NCI-H2029 (cell line): ENCODE measurements around the gene ETFA.

ENCODE experiments used
- DNase-seq: peaks from one replicate; lab custom pipeline; 2025; lab: John Stamatoyannopoulos, UW

The ETFA gene

GRCh38 chr15:76340198-76340802 lies 29.0 kb upstream of the ETFA start:
- no peak for DNase-seq

DNA sequence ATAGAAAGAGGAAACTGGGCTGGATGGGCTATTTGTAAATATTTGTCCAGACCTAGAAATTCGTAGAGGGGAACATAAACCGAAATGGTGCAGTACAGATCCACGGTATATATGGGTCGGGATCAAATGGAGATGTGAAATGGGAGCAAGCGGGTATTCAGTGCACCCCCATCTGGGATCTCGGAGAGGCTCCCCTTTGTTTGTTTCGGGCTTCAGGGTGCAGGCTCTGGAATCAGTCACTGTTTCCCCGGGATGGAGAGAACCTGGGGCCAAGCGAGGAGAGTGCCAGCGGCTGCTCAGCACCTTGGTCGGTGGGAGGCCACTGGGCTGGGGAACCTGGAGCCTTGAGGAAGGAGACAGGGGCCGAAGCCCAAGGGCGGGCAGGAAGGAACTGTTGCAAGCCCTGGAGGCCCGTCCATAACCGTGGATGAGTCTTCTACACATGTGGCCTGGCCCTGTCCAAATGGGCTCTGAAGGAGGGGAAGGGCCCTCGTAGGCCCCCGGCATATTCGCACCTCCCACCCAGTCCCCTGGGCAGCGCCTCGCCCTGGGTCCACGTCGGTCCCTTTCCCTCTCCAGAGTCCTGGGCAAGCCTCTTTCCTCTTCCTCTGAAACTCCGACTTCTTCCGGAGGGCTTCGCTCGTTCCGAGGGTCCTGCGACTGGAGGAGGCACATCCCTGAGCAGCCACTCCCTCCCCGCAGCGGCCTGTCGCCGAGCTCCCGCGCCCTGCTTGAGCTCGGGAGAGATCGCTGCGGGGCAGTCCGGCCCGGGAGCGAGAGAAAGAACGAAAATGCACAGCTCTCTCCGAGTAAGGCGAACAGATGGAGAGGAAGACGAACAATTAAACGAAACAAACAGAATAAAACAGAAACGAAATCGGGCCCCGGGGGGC lies 28.3 kb upstream of the ETFA start:
- DNase-seq = no peak

DNA sequence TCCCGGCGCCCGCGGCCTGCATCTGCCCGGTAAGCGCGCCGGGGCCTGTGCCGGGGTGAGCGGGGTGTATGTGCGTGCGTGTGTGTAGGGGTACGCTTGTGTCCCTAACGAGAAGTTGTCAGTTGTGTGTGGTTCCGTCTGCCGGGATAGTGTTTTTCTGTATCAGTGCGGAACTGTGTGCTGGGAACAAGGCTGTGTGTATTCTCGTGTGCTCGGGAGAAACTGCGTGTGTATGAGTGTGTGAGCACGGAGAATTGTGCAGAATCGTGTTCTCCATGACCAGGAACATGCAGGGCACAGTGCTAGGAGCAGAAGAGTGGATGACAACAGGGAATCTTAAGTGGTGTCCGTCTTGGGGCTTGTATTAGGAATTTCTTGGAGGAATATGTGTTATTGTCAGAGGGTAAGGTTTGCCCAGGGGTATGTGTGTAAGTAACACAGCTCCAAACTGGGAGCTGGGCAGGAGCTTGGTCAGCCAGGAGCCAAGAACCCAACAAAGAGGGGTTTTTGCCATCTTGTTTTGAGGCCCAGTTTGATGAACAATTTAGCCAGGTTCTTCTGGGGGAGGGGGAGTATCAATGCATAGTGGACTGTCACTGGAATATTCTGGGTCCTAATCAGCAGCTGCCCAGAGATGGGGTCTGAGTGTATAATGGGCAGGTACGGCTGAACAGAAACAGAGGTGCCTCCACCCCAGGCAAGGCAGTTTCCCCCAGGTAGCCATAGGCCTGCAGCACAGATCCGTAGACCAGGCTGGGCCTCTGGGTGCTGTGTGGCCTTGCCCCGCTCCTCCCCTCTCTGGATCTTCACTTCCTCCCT lies 27.4 kb upstream of the ETFA start:
- no peak for DNase-seq

- DNase-seq = no peak
Observed at GRCh38 chr15:76337696-76338485, 26.6 kb upstream of the ETFA start.

- no peak for DNase-seq
Observed at GRCh38 chr15:76337059-76337695, 25.9 kb upstream of the ETFA start.

DNA sequence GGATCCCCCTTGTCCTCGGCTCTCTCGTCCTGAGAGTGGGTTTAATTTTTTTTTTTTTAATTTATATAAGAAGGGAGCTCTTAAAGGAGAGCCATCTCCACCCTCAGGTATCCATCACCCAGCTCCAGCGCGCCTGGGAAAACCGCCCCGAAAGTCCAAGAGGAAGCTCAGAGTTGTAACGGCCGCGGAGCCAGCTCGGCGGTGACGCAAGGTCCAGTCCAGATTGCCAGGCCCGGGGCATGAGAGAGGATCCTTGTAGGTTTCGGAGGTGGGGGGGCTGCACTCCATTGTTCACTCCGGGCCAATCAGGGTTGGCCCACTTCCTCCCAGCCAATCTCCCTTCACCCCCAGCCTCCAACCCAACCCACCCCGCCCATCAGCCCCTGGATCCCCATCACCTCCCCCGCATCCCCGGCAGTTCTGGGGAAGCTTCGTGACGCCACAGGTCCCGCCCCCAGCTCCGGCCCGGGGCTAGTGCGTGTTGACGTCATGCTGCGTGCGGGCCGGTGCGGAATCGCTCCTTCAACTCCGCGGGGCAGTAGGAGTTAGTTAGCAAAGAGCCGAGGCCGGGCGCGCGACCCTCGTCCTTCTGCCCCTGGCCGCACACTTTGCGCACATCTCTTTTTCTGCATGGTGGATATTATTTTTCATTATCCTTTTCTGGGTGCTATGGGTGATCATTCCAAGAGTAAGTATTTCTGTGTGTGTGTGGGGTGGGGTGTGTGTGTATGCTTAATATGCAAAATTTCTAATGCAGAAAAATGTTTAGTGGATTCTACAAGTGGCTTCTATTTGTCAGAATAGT lies 25.2 kb upstream of the ETFA start, which contains the start of gene ISL2:
Gene ISL2, plus strand, starts transcription at position 520 of the 805 bp plus-strand sequence. Its CDS starts 111 bp downstream, at position 631.
- DNase-seq = no peak

DNA sequence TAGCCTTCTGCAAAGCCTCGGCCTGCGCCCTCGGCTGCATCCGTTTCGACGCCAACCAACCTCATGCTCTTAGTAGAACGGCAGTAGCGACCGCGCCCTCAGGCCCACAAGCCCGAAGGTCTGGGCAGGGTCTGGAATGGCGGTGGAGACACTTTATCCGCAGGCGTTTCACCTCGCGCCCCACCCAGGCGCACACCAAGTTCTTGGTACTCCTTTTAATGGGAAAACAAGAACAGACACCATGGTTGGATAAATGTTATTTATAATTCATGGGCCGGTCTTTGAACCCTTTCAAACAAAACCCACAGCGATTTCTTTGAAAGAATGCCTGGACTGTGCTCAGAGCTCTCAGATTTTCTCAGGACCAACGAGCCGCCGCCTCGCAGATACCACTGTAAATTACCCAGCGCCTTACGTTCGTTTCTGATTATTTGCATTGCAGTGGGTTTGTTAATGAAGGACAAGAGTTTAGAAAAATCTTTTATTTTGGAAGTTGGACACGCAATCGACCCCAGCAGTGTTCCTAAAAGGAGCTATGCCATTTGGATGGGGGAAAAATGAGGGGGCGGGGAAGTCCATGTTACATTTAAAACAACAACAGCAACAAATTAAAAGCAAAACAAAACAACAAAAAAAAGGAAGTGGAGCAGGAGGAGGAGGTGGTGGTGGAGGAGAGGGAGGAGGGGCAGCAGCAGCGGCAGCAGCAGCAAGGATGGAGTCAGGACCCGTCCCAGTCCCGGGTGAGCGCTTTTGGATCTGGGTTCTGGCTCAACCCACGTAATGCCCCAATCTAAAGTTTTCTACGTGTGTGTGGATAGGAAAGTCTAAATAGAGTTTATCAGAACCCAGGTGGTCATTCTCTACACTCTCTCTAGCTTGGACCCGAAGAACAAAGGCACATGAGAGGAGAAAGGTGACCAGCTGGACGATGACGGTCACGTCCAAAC lies 24.3 kb upstream of the ETFA start:
- DNase-seq = no peak

DNA sequence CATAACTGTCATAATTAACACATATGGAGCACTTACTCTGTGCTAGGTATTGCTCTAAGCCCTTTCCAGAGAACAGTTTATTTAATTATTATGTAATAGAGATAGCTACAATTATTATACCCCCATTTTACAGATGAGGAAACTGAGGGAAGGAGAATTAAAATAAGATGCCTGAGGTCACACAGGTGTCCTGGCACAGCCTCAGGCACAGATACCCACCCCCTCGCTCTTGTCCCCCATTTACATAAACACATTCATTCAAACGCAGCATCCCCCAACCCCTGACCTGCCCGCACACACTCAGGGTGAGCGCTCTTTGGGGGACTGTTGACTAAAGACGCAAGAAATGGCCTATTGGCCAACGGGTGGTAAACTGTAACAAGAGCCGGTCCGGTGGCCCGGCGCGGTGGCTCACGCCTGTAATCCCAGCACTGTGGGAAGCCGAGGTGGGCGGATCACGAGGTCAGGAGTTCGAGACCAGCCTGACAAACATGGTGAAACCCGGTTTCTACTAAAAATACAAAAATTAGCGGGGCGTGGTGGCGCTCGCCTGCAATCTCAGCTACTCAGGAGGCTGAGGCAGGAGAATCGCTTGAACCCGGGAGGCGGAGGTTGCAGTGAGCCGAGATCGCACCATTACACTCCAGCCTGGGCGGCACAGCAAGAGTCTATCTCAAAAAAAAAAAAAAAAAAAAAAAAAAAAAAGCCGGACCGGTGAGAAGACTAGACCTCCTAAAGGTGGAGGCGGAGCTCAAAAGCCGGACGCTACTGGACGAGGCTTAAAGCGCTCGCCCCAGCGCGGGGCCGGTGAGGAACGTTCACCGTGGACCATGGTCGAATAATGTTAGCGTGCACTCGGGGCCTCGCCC lies 23.4 kb upstream of the ETFA start:
- DNase-seq = no peak

DNA sequence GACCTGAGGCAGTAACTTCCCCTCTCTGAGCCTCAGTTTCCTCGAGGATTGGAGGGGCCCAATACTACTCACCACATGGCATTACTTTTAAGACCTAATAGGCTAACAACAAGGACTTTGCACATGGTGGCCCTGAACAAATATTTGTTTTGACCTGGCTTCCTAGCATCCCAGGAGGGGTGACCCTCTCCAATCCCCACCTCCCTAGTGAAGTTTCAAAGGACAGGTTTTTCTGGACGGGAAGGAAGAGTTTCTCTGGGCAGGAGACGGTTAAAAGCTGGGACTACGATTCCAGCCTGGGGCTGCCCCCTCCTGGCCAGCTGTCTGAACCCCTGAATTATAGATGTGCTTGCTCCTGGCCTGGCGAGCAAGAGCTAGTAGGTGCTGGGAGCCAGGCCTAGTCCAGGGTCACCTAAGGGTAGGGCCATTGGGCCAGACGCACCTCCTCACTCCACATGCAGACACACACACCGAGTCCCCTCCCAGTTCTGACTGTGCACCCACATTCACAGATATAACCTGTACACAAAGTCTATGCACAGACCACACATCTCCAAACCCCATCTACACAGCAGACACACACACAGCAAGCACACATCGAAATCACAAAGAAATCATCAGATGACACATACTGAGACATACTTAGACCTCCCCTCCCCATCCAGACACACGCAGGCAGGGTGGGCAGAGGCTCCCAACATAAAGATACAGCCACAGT lies 22.6 kb upstream of the ETFA start:
- DNase-seq = no peak

- DNase-seq = no peak
Observed at GRCh38 chr15:76333309-76333708, 22.0 kb upstream of the ETFA start.

DNA sequence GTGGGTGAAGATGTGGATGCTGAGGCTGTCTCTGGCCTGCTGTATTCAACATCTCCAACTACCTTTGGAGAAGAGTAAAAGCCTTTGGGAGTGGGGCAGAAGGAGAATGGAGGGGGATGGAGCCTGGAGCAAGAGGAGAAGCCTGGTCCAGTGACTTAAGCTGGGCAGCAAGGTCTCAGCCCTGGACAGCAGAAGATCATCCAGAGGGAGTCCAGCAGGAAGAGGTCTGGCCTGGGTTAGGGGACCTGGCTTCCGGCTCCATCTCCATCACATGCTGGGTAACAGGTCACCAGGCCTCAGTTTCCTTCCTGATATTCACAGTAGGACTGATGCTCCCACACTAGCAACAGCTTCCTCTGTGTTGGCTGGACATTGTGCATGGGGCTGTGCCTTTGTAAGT lies 21.5 kb upstream of the ETFA start:
- DNase-seq = no peak

- DNase-seq = no peak
Observed at GRCh38 chr15:76330080-76330680, 18.9 kb upstream of the ETFA start.

GRCh38 chr15:76328958-76329357 lies 17.7 kb upstream of the ETFA start:
- no peak for DNase-seq

DNA sequence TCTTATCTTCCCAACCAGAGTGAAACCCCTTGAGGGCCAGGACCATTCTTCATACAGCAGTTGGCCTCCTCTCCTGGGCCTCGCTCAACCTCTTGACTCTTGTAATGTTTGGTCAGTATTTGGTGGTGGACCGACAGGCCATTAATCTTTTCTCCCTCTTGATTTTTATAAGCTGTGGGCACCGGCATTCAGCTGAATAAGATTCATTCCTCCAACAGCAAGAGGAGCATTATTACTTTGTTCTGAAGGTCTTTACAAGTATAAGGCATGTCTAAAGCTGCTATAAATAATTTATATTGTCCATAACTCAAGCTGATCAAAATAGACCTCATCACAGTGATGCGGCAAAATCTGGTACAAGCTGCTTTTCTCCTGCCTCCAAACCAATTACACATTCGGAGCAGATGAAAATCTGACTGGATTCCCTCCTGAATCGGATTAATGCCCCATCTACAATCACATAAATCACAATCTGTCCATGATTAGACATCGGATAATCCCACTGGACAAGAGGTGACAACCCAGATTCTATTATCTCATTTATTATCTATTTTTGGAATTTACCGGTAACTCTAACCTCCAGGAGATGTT lies 16.9 kb upstream of the ETFA start:
- no peak for DNase-seq

DNA sequence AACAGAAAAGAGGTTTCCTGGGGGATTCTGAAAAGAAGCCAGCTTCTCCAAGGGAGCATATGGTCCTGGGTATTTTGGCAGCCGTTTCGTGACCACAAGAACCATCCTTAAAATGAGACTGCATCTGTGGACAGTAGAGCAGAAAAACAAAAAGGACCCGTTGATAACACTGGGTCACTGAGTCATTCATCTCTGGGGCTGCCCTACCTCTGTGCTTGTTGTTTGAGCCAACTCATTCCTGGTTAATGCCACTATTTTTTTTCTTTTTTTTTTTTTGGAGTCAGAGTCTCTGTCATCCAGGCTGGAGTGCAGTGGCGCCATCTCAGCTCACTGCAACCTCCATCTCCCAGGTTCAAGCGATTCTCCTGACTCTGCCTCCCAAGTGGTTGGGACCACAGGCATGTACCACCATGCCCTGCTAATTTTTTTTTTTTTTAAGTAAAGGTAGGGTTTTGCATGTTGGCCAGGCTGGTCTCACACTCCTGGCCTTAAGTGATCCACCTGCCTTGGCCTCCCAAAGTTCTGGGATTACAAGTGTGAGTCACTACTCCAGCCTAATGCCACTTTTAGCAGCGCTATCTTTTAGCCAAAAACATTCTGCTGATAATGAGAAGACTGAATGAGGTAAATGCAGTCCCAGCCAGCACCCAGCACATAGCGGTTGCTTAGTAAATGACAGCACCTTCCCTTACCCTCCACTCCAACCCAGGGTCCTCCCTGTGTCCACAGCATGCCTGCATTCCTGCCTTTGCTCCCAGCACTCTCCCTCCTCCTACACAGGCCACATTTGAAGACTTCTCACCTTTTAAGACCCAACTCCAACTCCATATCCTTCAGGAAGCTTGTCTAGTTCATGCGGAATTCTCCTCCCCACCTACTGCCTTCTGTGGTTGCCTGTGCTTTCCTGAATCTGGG lies 16.2 kb upstream of the ETFA start:
- no peak for DNase-seq

- no peak for DNase-seq
Observed at GRCh38 chr15:76325704-76326103, 14.4 kb upstream of the ETFA start.
